ENCODE data around the gene ABR.
A peak's percentile ranks its signal among the peaks of the same experiment; 100 is the strongest.

Gene ABR

GRCh38 chr17:1180958-1181752, 1.4 kb upstream of the ABR start:
- TF ChIP-seq CTCF (conservative IDR thresholded peaks at IDR 0.05) (no peak), ZFX (IDR thresholded peaks at IDR 0.05) (no peak)
- H3K27ac ChIP-seq, result no peak overlapping the region

GRCh38 chr17:1179112-1179817, 516 bp downstream of the ABR start:
- H3K27ac ChIP-seq, result peak overlapping the region; percentile 28; the same call in 1 of the 2 replicates
- TF ChIP-seq CTCF (conservative IDR thresholded peaks at IDR 0.05) (no peak), ZFX (IDR thresholded peaks at IDR 0.05) (no peak)

GRCh38 chr17:1177016-1177700, 2.6 kb downstream of the ABR start:
- no peak overlapping the region for H3K27ac ChIP-seq
- no peak for TF ChIP-seq CTCF (conservative IDR thresholded peaks at IDR 0.05)
- TF ChIP-seq ZFX (IDR thresholded peaks at IDR 0.05), result no peak

GRCh38 chr17:1174263-1174880, 5.4 kb downstream of the ABR start:
- no peak overlapping the region for H3K27ac ChIP-seq
- no peak for TF ChIP-seq ZFX (IDR thresholded peaks at IDR 0.05)
- TF ChIP-seq CTCF (conservative IDR thresholded peaks at IDR 0.05), result no peak

- TF ChIP-seq CTCF (conservative IDR thresholded peaks at IDR 0.05), result no peak
- TF ChIP-seq ZFX (IDR thresholded peaks at IDR 0.05), result no peak
- H3K27ac ChIP-seq, result no peak overlapping the region
Measured at GRCh38 chr17:1173432-1174262, 6.1 kb downstream of the ABR start.

- no peak overlapping the region for H3K27ac ChIP-seq
- no peak for TF ChIP-seq CTCF (conservative IDR thresholded peaks at IDR 0.05)
- no peak for TF ChIP-seq ZFX (IDR thresholded peaks at IDR 0.05)
Measured at GRCh38 chr17:1171953-1172352, 7.8 kb downstream of the ABR start.

All from C4-2B (cell line).